Neural crest cell (in vitro differentiated cells): ENCODE measurements around the gene TAPT1. TPM values are rescaled to one million over a fixed set of nuclear protein-coding genes. Genes with fewer than 3 reads are reported as not detected.
A peak's percentile ranks its signal among the peaks of the same experiment; 100 is the strongest.

Experiments used
- DNase-seq: peaks from one replicate; pipeline ENCODE4 v3.0.0; 2021; ENCODE audit warnings: low read depth, mixed read lengths, low spot score
- H3K27ac Mint-ChIP-seq: one replicate; pipeline ENCODE4 v1.8.0; 2021; ENCODE audit warnings: mild to moderate bottlenecking, mixed read lengths; ENCODE audit not compliant: unreplicated experiment
- H3K27me3 Mint-ChIP-seq: 2 replicates; pipeline ENCODE4 v1.8.0; 2021; ENCODE audit warnings: low read depth, mild to moderate bottlenecking, mixed read lengths
- H3K36me3 Mint-ChIP-seq: 2 replicates; pipeline ENCODE4 v1.8.0; 2021; ENCODE audit warnings: low read depth, mild to moderate bottlenecking, mixed read lengths
- H3K4me1 Mint-ChIP-seq: 2 replicates; pipeline ENCODE4 v1.8.0; 2021; ENCODE audit warnings: mixed read lengths
- H3K4me3 Mint-ChIP-seq: one replicate; pipeline ENCODE4 v1.8.0; 2021; ENCODE audit warnings: mild to moderate bottlenecking, mixed read lengths
- H3K9me3 Mint-ChIP-seq: 2 replicates; pipeline ENCODE4 v1.8.0; 2021; ENCODE audit warnings: mixed read lengths
- CTCF ChIP-seq: fragments of 200-600 bp; sonication (generic); conservative IDR thresholded peaks from 2 replicates; pipeline ENCODE4 v1.5.0; 2021; ENCODE audit warnings: antibody characterized with exemption, mild to moderate bottlenecking
- total RNA-seq: library from RNA; stranded (reverse); gene quantifications from 2 replicates; pipeline ENCODE4 v1.2.1, GENCODE V29; 2021

The TAPT1 gene
- total RNA-seq, 1 donor from 2014 or later = 18.1 TPM

DNA sequence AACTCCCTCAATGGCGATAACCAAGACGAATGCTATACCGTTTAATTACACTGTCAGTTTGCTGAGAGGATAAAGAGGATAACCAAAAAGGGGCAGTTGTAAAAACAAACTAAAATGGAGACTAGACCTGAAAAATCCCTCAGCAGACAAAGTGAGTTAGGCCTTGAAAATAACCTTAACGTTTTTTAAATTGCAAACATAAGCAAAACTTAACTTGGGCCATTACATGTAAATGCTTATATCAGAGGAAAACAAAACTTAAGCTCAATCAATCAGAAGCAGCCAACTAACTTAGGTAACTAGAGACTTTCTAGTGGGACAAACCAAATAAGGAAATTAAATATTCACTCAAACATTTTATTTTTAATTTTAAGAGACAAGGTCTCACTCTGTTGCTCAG, 17.0 kb upstream of the TAPT1 start:
- peaks cover 5% of the 10 kb centered on the region for H3K4me1 Mint-ChIP-seq

DNA sequence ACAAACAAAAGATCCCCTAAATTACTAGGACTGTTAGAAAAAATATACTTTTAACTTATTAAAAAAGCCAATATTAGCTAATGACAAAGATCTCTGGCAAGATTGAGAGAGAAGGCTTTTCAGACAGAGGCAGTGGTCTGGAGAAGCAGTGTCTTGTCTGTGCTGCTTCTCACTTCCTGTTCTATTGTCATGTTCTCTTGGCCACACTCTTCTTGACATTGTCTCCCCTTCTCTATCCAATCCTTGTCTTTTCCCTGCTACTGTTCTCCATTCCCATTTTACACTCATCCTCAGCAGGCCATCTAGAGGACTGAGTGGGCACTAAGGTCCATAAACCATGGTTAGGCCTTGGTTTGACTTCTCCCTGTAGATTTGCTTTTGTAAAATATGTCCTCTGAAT, 14.0 kb upstream of the TAPT1 start:
- peaks cover 21% of the 10 kb centered on the region for H3K36me3 Mint-ChIP-seq
- H3K4me3 Mint-ChIP-seq = no peak overlapping the region
- H3K27me3 Mint-ChIP-seq = no peaks in the 10 kb centered on the region
- TF ChIP-seq CTCF = no peak
- peaks cover 5% of the 10 kb centered on the region for H3K4me1 Mint-ChIP-seq
- DNase-seq = no peak
- peak overlapping the region; percentile 5 for H3K27ac Mint-ChIP-seq
- H3K9me3 Mint-ChIP-seq = no peaks in the 10 kb centered on the region

More for the DNA sequence above, 17.0 kb upstream of the TAPT1 start:
- Mint-ChIP-seq H3K36me3 (peaks cover 40% of the 10 kb centered on the region), H3K27ac (no peak overlapping the region), H3K9me3 (no peaks in the 10 kb centered on the region), H3K4me3 (no peak overlapping the region), H3K27me3 (no peaks in the 10 kb centered on the region)
- no peak for TF ChIP-seq CTCF
- DNase-seq = no peak

DNA sequence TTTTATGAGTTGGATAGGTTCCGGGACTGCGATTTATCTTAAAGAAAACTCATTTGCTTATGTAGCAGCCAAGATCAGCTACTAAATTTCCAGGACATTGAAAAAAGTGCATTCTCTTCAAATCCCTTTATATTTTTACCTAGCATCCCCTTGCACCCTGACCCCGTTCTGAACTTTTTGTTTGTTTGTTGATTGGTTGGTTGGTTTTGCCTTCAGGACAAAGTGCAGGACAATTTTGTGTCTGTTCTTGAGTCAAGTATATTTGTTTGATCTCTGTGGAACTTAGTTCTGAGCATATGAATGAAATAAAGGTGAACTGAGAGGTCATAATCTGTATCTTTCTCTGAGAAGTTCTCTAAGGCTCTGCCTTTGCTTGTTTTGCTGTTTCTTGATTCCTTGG, 12.8 kb upstream of the TAPT1 start:
- Mint-ChIP-seq H3K9me3 (no peaks in the 10 kb centered on the region), H3K36me3 (peaks cover 18% of the 10 kb centered on the region), H3K4me3 (no peak overlapping the region), H3K27ac (no peak overlapping the region), H3K27me3 (peaks cover 3% of the 10 kb centered on the region), H3K4me1 (peaks cover 5% of the 10 kb centered on the region)
- TF ChIP-seq CTCF = no peak
- no peak for DNase-seq

- no peak for TF ChIP-seq CTCF
- no peak for DNase-seq
- Mint-ChIP-seq H3K9me3 (no peaks in the 10 kb centered on the region), H3K36me3 (peaks cover 16% of the 10 kb centered on the region), H3K27ac (no peak overlapping the region), H3K4me3 (no peak overlapping the region), H3K27me3 (peaks cover 3% of the 10 kb centered on the region), H3K4me1 (peaks cover 5% of the 10 kb centered on the region)
These were observed 12.1 kb upstream of the TAPT1 start for GRCh38 chr4:16238327-16238726.

DNA sequence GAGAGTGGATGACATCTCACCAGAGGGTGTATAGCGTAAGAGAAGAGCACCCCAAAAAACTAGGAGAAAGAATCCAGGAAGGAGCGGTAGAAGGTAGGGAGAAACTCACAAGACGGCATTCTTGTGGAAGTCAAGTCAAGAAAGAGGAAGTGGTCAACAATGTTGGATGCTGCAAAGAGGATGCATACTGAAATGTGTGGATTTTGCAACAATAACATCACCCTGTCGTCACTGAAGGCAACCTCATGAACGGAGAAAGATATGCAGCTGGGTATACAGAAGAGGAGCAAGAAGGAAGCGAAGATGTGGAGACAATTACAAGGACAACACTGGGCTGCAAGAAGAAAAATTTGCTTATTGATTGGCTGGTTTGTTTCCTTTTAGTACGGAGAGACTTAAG, 11.4 kb upstream of the TAPT1 start:
- Mint-ChIP-seq H3K4me3 (no peak overlapping the region), H3K36me3 (peaks cover 10% of the 10 kb centered on the region), H3K9me3 (no peaks in the 10 kb centered on the region), H3K4me1 (peaks cover 5% of the 10 kb centered on the region), H3K27ac (no peak overlapping the region), H3K27me3 (peaks cover 3% of the 10 kb centered on the region)
- TF ChIP-seq CTCF = no peak
- no peak for DNase-seq

DNA sequence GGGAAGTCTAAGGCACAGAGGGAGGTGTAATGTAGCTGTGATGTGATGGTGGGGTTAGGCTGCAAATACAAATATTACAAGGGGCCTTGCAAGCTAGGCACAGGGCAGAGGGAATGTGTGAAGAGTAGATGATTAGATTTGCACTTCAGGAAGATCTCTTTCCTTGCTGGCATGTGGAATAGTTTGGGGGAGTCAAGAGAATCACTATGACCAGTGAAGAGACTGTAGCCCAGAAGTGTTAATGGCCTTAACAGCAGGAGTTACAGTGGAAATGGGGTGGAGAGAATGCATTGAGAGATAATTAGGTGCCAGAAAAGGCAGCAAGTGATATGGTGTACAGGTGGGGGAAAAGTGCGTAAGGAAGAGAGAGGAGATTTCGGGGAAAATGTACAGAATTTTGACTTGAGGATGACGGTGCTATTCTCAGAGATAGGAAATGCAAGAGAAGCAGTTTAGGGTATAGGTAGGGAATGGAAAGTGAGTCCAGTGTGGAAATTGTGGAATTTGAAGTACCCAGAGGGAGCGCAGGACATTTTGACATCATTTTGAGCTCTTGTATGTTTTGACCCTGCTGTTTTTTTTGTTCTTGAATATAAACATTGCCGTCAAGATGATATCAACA, 10.2 kb upstream of the TAPT1 start:
- Mint-ChIP-seq H3K27me3 (peaks cover 3% of the 10 kb centered on the region), H3K4me1 (peaks cover 12% of the 10 kb centered on the region), H3K9me3 (no peaks in the 10 kb centered on the region), H3K4me3 (no peak overlapping the region), H3K36me3 (peaks cover 5% of the 10 kb centered on the region), H3K27ac (no peak overlapping the region)
- no peak for DNase-seq
- TF ChIP-seq CTCF = no peak
